Subcutaneous abdominal adipose tissue (tissue), 5 donors: ENCODE data around the gene IER3IP1.

ENCODE experiments used
- H3K27ac ChIP-seq: one replicate; pipeline ENCODE4 v1.7.0; 2013; ENCODE audit warnings: low read depth, mild to moderate bottlenecking, inconsistent platforms, low read length, moderate library complexity
- H3K27me3 ChIP-seq, 5 donors: one replicate each; pipeline ENCODE4 v1.7.0; 2013; ENCODE audit warnings: low read length in 5 of 5, inconsistent platforms in 1 of 5; ENCODE audit not compliant: control insufficient read depth in 5 of 5, insufficient read depth in 4 of 5
- H3K36me3 ChIP-seq, 5 donors: one replicate each; pipeline ENCODE4 v1.7.0; 2013; ENCODE audit warnings: low read length in 5 of 5; ENCODE audit not compliant: control insufficient read depth in 5 of 5, insufficient read depth in 5 of 5
- H3K4me1 ChIP-seq, 5 donors: one replicate each; pipeline ENCODE4 v1.7.0; 2013; ENCODE audit warnings: low read length in 5 of 5, mild to moderate bottlenecking in 3 of 5, moderate library complexity in 1 of 5; ENCODE audit not compliant: control insufficient read depth in 5 of 5, insufficient read depth in 5 of 5
- H3K4me3 ChIP-seq, 5 donors: one replicate each; pipeline ENCODE4 v1.7.0; 2013; ENCODE audit warnings: low read length in 5 of 5, low read depth in 1 of 5
- H3K9ac ChIP-seq, 5 donors: one replicate each; pipeline ENCODE4 v1.7.0; 2013; ENCODE audit warnings: low read length in 5 of 5, mild to moderate bottlenecking in 4 of 5, moderate library complexity in 3 of 5
- H3K9me3 ChIP-seq, 5 donors: one replicate each; pipeline ENCODE4 v1.7.0; 2013; ENCODE audit warnings: low read length in 5 of 5; ENCODE audit not compliant: control insufficient read depth in 5 of 5
- donor health status: healthy.
- donor health status: healthy.
- donor health status: healthy.
- donor health status: healthy.
- donor health status: healthy.

IER3IP1 gene

DNA sequence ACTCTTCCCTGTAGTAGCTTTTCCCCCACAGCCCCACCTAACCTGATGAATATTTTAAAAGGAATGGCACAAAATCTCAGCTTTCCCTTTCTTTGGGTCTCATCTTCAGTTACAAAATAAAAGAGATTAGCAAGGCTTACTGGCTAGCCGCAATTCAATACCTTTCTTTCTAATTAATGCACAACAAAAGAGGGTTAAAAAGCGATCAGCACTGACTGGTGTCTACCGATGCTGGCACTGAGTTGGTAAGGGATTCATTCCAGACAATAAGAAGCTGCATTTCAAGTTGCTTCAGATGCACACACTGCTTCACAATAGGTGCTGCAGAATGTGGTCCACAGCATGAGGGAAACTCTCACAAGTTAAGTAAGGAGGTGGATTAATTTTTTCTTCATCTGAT is 67.8 kb downstream of the IER3IP1 start:
- H3K27ac ChIP-seq: no peak overlapping the region
- no peaks in the 10 kb centered on the region for H3K27me3 ChIP-seq
- H3K4me1 ChIP-seq: no peaks in the 10 kb centered on the region
- H3K9me3 ChIP-seq: no peaks in the 10 kb centered on the region
- H3K9ac ChIP-seq: no peak overlapping the region
- H3K36me3 ChIP-seq: peaks cover 58 to 89% (median 67%) of the 10 kb centered on the region in 5 donors
- no peak overlapping the region for H3K4me3 ChIP-seq
